Measurements from ENCODE around the gene TENT5C.
A peak's percentile ranks its signal among the peaks of the same experiment; 100 is the strongest.

TENT5C gene

GRCh38 chr1:117602862-117603261, 3.0 kb upstream of the TENT5C start:
- no peak overlapping the region for H2BK5ac ChIP-seq (ENCODE audit: low read length)
- H4K8ac ChIP-seq (ENCODE audit: low read depth, low read length) = no peak overlapping the region
- H2AFZ ChIP-seq (ENCODE audit: low read length) = no peak overlapping the region
- no CpG with 5 or more reads among the region's 4 CpGs for WGBS, 2 donors (ENCODE audit: extremely low coverage in 2 of 2, insufficient read length in 2 of 2, insufficient replicate concordance in 1 of 2)
- H2BK15ac ChIP-seq (ENCODE audit: low read length) = no peak overlapping the region
- H3K27me3 ChIP-seq (ENCODE audit: control insufficient read depth in 3 of 3, insufficient read depth in 3 of 3, low read depth in 1 of 3, low read length in 3 of 3) = peaks cover 3 to 44% (median 15%) of the 10 kb centered on the region in 3 experiments
- H3K27ac ChIP-seq (replicated peaks; ENCODE audit: low read length) = no peak overlapping the region
- H3K18ac ChIP-seq (ENCODE audit: low read length) = no peak overlapping the region
- no peak overlapping the region for H3K4ac ChIP-seq (ENCODE audit: low read length)
- H3K4me3 ChIP-seq (ENCODE audit: low read length in 2 of 2) = no peak overlapping the region
- no peak overlapping the region for H2BK120ac ChIP-seq (ENCODE audit: low read depth, low read length)
- no peak overlapping the region for H3K9ac ChIP-seq (ENCODE audit: low read depth, low read length, poor library complexity)
- H2BK12ac ChIP-seq (ENCODE audit: low read length) = no peak overlapping the region
- H3K9me3 ChIP-seq (replicated peaks in 1 of 2; ENCODE audit: control insufficient read depth in 2 of 2, insufficient read depth in 1 of 2, low read depth in 1 of 2, low read length in 2 of 2) = no peaks in the 10 kb centered on the region
- H3K4me2 ChIP-seq (ENCODE audit: insufficient read depth, low read length, poor library complexity, severe bottlenecking) = no peak overlapping the region
- H2AK5ac ChIP-seq (ENCODE audit: low read depth, low read length) = no peak overlapping the region
- H3K14ac ChIP-seq (ENCODE audit: low read length) = no peak overlapping the region
- no peaks in the 10 kb centered on the region for H3K36me3 ChIP-seq (replicated peaks in 1 of 2; ENCODE audit: control insufficient read depth in 2 of 2, insufficient read depth in 2 of 2, low read length in 2 of 2)
- no peak overlapping the region for H4K91ac ChIP-seq (ENCODE audit: low read depth, low read length, poor library complexity)
- DNase-seq (ENCODE audit: low spot score) = no peak
- peaks cover 0 to 11% of the 10 kb centered on the region in 2 donors for H3K4me1 ChIP-seq (ENCODE audit: control insufficient read depth in 2 of 2, insufficient read depth in 1 of 2, low read depth in 1 of 2, low read length in 2 of 2)
- no peaks in the 10 kb centered on the region for H3K79me1 ChIP-seq (ENCODE audit: low read depth, low read length)
- H3K23ac ChIP-seq (ENCODE audit: low read depth, low read length, poor library complexity) = no peak overlapping the region

GRCh38 chr1:117605164-117605773, 579 bp upstream of the TENT5C start:
- peak overlapping the region; percentile 83 for H3K4me2 ChIP-seq (ENCODE audit: insufficient read depth, low read length, poor library complexity, severe bottlenecking)
- H3K4ac ChIP-seq (ENCODE audit: low read length) = no peak overlapping the region
- no CpG with 5 or more reads among the region's 29 CpGs for WGBS, 2 donors (ENCODE audit: extremely low coverage in 2 of 2, insufficient read length in 2 of 2, insufficient replicate concordance in 1 of 2)
- peaks cover 0 to 13% of the 10 kb centered on the region in 2 donors for H3K4me1 ChIP-seq (ENCODE audit: control insufficient read depth in 2 of 2, insufficient read depth in 1 of 2, low read depth in 1 of 2, low read length in 2 of 2)
- H3K9me3 ChIP-seq (replicated peaks in 1 of 2; ENCODE audit: control insufficient read depth in 2 of 2, insufficient read depth in 1 of 2, low read depth in 1 of 2, low read length in 2 of 2) = no peaks in the 10 kb centered on the region
- H2BK120ac ChIP-seq (ENCODE audit: low read depth, low read length) = no peak overlapping the region
- H3K23ac ChIP-seq (ENCODE audit: low read depth, low read length, poor library complexity) = no peak overlapping the region
- no peak overlapping the region for H2BK12ac ChIP-seq (ENCODE audit: low read length)
- H2AK5ac ChIP-seq (ENCODE audit: low read depth, low read length) = no peak overlapping the region
- no peaks in the 10 kb centered on the region for H3K36me3 ChIP-seq (replicated peaks in 1 of 2; ENCODE audit: control insufficient read depth in 2 of 2, insufficient read depth in 2 of 2, low read length in 2 of 2)
- H3K27me3 ChIP-seq (ENCODE audit: control insufficient read depth in 3 of 3, insufficient read depth in 3 of 3, low read depth in 1 of 3, low read length in 3 of 3) = peaks cover 3 to 67% (median 15%) of the 10 kb centered on the region in 3 experiments
- peak overlapping the region; percentile 61 for H3K27ac ChIP-seq (replicated peaks; ENCODE audit: low read length)
- H3K79me1 ChIP-seq (ENCODE audit: low read depth, low read length) = no peaks in the 10 kb centered on the region
- no peak for DNase-seq (ENCODE audit: low spot score)
- no peak overlapping the region for H4K91ac ChIP-seq (ENCODE audit: low read depth, low read length, poor library complexity)
- H4K8ac ChIP-seq (ENCODE audit: low read depth, low read length) = no peak overlapping the region
- peak overlapping the region; percentile 11 for H3K18ac ChIP-seq (ENCODE audit: low read length)
- peak overlapping the region; percentile 95 for H2AFZ ChIP-seq (ENCODE audit: low read length)
- peak overlapping the region; percentile 53 to 84 for H3K4me3 ChIP-seq (ENCODE audit: low read length in 2 of 2)
- H2BK15ac ChIP-seq (ENCODE audit: low read length) = no peak overlapping the region
- no peak overlapping the region for H2BK5ac ChIP-seq (ENCODE audit: low read length)
- no peak overlapping the region for H3K9ac ChIP-seq (ENCODE audit: low read depth, low read length, poor library complexity)
- no peak overlapping the region for H3K14ac ChIP-seq (ENCODE audit: low read length)

- H4K91ac ChIP-seq (ENCODE audit: low read depth, low read length, poor library complexity) = no peak overlapping the region
- DNase-seq (ENCODE audit: low spot score) = peak; percentile 31
- H2BK15ac ChIP-seq (ENCODE audit: low read length) = no peak overlapping the region
- peaks cover 3 to 73% (median 15%) of the 10 kb centered on the region in 3 experiments for H3K27me3 ChIP-seq (ENCODE audit: control insufficient read depth in 3 of 3, insufficient read depth in 3 of 3, low read depth in 1 of 3, low read length in 3 of 3)
- H2BK12ac ChIP-seq (ENCODE audit: low read length) = no peak overlapping the region
- no peak overlapping the region for H2BK120ac ChIP-seq (ENCODE audit: low read depth, low read length)
- peak overlapping the region; percentile 95 for H2AFZ ChIP-seq (ENCODE audit: low read length)
- H3K9ac ChIP-seq (ENCODE audit: low read depth, low read length, poor library complexity) = peak overlapping the region; percentile 73
- H3K23ac ChIP-seq (ENCODE audit: low read depth, low read length, poor library complexity) = peak overlapping the region; percentile 67
- peak overlapping the region; percentile 99 for H3K4me2 ChIP-seq (ENCODE audit: insufficient read depth, low read length, poor library complexity, severe bottlenecking)
- H3K4ac ChIP-seq (ENCODE audit: low read length) = no peak overlapping the region
- peak overlapping the region; percentile 83 for H3K18ac ChIP-seq (ENCODE audit: low read length)
- no peak overlapping the region for H4K8ac ChIP-seq (ENCODE audit: low read depth, low read length)
- no peak overlapping the region for H2BK5ac ChIP-seq (ENCODE audit: low read length)
- peaks cover 0 to 13% of the 10 kb centered on the region in 2 donors for H3K4me1 ChIP-seq (ENCODE audit: control insufficient read depth in 2 of 2, insufficient read depth in 1 of 2, low read depth in 1 of 2, low read length in 2 of 2)
- H3K79me1 ChIP-seq (ENCODE audit: low read depth, low read length) = no peaks in the 10 kb centered on the region
- no peak overlapping the region for H3K27ac ChIP-seq (replicated peaks; ENCODE audit: low read length)
- H3K9me3 ChIP-seq (replicated peaks in 1 of 2; ENCODE audit: control insufficient read depth in 2 of 2, insufficient read depth in 1 of 2, low read depth in 1 of 2, low read length in 2 of 2) = no peaks in the 10 kb centered on the region
- WGBS, 2 donors (ENCODE audit: extremely low coverage in 2 of 2, insufficient read length in 2 of 2, insufficient replicate concordance in 1 of 2) = no CpG with 5 or more reads among the region's 37 CpGs
- H2AK5ac ChIP-seq (ENCODE audit: low read depth, low read length) = no peak overlapping the region
- no peak overlapping the region for H3K14ac ChIP-seq (ENCODE audit: low read length)
- H3K4me3 ChIP-seq (ENCODE audit: low read length in 2 of 2) = peak overlapping the region; percentile 40 to 85
- H3K36me3 ChIP-seq (replicated peaks in 1 of 2; ENCODE audit: control insufficient read depth in 2 of 2, insufficient read depth in 2 of 2, low read length in 2 of 2) = no peaks in the 10 kb centered on the region
Observed at GRCh38 chr1:117606649-117607430, 992 bp downstream of the TENT5C start.

GRCh38 chr1:117607471-117607870, 1.6 kb downstream of the TENT5C start:
- Histone ChIP-seq H3K79me1 (ENCODE audit: low read depth, low read length) (no peaks in the 10 kb centered on the region), H4K8ac (ENCODE audit: low read depth, low read length) (no peak overlapping the region), H3K4me2 (ENCODE audit: insufficient read depth, low read length, poor library complexity, severe bottlenecking) (no peak overlapping the region), H3K4ac (ENCODE audit: low read length) (no peak overlapping the region), H2BK5ac (ENCODE audit: low read length) (no peak overlapping the region), H3K27me3 (ENCODE audit: control insufficient read depth in 3 of 3, insufficient read depth in 3 of 3, low read depth in 1 of 3, low read length in 3 of 3) (peaks cover 3 to 73% (median 15%) of the 10 kb centered on the region in 3 experiments), H2AK5ac (ENCODE audit: low read depth, low read length) (no peak overlapping the region), H3K27ac (replicated peaks; ENCODE audit: low read length) (no peak overlapping the region), H3K9me3 (replicated peaks in 1 of 2; ENCODE audit: control insufficient read depth in 2 of 2, insufficient read depth in 1 of 2, low read depth in 1 of 2, low read length in 2 of 2) (no peaks in the 10 kb centered on the region), H3K23ac (ENCODE audit: low read depth, low read length, poor library complexity) (no peak overlapping the region), H3K18ac (ENCODE audit: low read length) (no peak overlapping the region), H3K36me3 (replicated peaks in 1 of 2; ENCODE audit: control insufficient read depth in 2 of 2, insufficient read depth in 2 of 2, low read length in 2 of 2) (no peaks in the 10 kb centered on the region), H3K14ac (ENCODE audit: low read length) (no peak overlapping the region), H2BK120ac (ENCODE audit: low read depth, low read length) (no peak overlapping the region), H2BK12ac (ENCODE audit: low read length) (no peak overlapping the region), H3K4me3 (ENCODE audit: low read length in 2 of 2) (no peak overlapping the region), H3K4me1 (ENCODE audit: control insufficient read depth in 2 of 2, insufficient read depth in 1 of 2, low read depth in 1 of 2, low read length in 2 of 2) (peaks cover 0 to 13% of the 10 kb centered on the region in 2 donors), H2AFZ (ENCODE audit: low read length) (no peak overlapping the region), H2BK15ac (ENCODE audit: low read length) (no peak overlapping the region), H4K91ac (ENCODE audit: low read depth, low read length, poor library complexity) (no peak overlapping the region), H3K9ac (ENCODE audit: low read depth, low read length, poor library complexity) (no peak overlapping the region)
- no CpG with 5 or more reads among the region's 6 CpGs for WGBS, 2 donors (ENCODE audit: extremely low coverage in 2 of 2, insufficient read length in 2 of 2, insufficient replicate concordance in 1 of 2)
- DNase-seq (ENCODE audit: low spot score) = peak; percentile 32

All from neuronal stem cell (in vitro differentiated cells).